ENCODE results near the gene FDX2.

- no peak for TF ChIP-seq CTCF (IDR thresholded peaks at IDR 0.05; ENCODE audit: poor library complexity)
- TF ChIP-seq EZH2 (IDR thresholded peaks at IDR 0.05; ENCODE audit: borderline replicate concordance): no peak
Measured at GRCh38 chr19:10283301-10284064, 32.3 kb downstream of the FDX2 start.
